ENCODE measurements around the gene NLK. TPM values are rescaled to one million over a fixed set of nuclear protein-coding genes. Genes with fewer than 3 reads are reported as not detected.

The NLK gene
- total and polyA plus RNA-seq, 7 donors: 9.3 to 17.1 (median 15.0) TPM

DNA sequence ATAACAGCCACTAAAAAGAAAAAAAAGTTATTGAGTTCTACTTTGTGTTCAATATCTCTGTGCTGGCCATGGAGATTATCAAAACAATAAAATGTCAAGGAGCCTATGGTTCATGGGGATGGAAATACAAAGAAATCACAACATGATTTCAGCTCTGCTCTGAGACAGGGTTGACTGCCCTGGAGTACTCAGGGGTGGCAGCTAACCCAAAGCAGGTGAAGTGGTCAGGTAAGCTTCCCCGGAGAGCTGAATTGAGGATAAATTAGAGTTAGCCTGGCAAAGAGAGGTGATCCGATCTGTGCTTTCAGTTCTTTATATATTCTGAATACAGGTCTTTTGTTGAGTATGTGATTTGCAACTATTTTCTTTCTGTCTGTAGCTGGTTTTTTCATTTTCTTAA lies 157.3 kb downstream of the NLK start:
- no peaks in the 10 kb centered on the region for H3K9me3 ChIP-seq
- TF ChIP-seq POLR2A (IDR thresholded peaks at IDR 0.05): no peak
- TF ChIP-seq POLR2AphosphoS5 (IDR thresholded peaks at IDR 0.05): no peak
- TF ChIP-seq EP300 (IDR thresholded peaks at IDR 0.05): no peak
- no peak for TF ChIP-seq CTCF (IDR thresholded peaks at IDR 0.05)
- intact Hi-C loops (cut with DNase I): no loop called here
- H3K4me1 ChIP-seq: no peaks in the 10 kb centered on the region
- DNase-seq: no peak
- peaks cover 0 to 26% (median 2%) of the 10 kb centered on the region in 4 donors for H3K36me3 ChIP-seq
- WGBS, 2 donors: 92 to 93% methylated on average over 2 of the region's 2 CpGs
- no peak overlapping the region for H3K4me3 ChIP-seq
- H3K27ac ChIP-seq: no peak overlapping the region
- no peaks in the 10 kb centered on the region for H3K27me3 ChIP-seq

GRCh38 chr17:28201315-28201714 lies 158.8 kb downstream of the NLK start:
- Histone ChIP-seq H3K4me1 (no peaks in the 10 kb centered on the region), H3K9me3 (no peaks in the 10 kb centered on the region), H3K4me3 (no peak overlapping the region), H3K36me3 (peaks cover 0 to 18% (median 1%) of the 10 kb centered on the region in 4 donors), H3K27ac (no peak overlapping the region), H3K27me3 (no peaks in the 10 kb centered on the region)
- 92% methylated on average over 3 of the region's 3 CpGs for WGBS, 2 donors
- no peak for TF ChIP-seq EP300 (IDR thresholded peaks at IDR 0.05)
- no peak for TF ChIP-seq POLR2A (IDR thresholded peaks at IDR 0.05)
- TF ChIP-seq POLR2AphosphoS5 (IDR thresholded peaks at IDR 0.05): no peak
- no peak for TF ChIP-seq CTCF (IDR thresholded peaks at IDR 0.05)
- intact Hi-C loops (cut with DNase I): no loop called here
- no peak for DNase-seq

DNA sequence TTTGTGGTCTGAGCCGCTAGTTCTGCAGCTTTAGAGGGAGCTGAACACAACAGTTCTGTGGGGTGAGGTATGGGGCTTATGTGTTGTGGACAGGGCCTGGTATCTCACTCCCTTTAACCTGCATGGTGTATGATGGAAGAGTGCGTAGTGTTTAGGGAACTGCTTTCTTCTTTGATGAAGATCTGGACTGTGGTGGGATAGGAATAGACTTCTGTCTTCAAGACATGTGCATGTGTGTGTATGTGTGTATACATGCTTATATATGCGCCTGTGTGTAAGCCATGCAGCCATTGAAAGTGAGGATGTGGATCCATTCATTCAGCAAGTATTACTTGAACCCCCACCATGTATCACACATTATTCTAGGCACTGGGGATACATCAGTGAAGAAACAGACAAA lies 161.8 kb downstream of the NLK start:
- WGBS, 2 donors: 94% methylated on average over 3 of the region's 3 CpGs
- no peak overlapping the region for H3K27ac ChIP-seq
- no peak for TF ChIP-seq POLR2A (IDR thresholded peaks at IDR 0.05)
- TF ChIP-seq EP300 (IDR thresholded peaks at IDR 0.05): no peak
- no peak for TF ChIP-seq POLR2AphosphoS5 (IDR thresholded peaks at IDR 0.05)
- TF ChIP-seq CTCF (IDR thresholded peaks at IDR 0.05): no peak
- no peaks in the 10 kb centered on the region for H3K4me1 ChIP-seq
- no peaks in the 10 kb centered on the region for H3K27me3 ChIP-seq
- no peak overlapping the region for H3K4me3 ChIP-seq
- no peaks in the 10 kb centered on the region for H3K9me3 ChIP-seq
- intact Hi-C loops (cut with DNase I): no loop called here
- H3K36me3 ChIP-seq: no peaks in the 10 kb centered on the region
- DNase-seq: no peak

DNA sequence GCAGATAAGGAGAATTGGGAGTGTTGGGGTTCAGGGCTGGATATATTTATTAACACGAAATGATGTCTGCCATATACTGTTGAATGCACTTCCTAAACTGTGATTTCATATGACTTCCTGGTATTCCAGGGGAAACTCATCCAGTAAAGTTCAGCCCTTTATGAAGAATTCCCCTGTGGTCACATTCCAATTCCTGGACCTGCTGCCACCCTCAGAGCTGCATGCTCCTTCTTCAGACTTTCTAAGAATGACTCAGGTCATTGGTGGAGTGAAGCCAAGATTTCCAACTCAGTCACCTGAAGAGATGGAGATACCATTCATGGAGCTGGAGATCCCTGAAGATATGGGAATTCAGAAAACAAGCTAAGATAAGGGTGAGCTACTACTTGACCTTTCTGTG lies 162.3 kb downstream of the NLK start:
- Histone ChIP-seq H3K4me3 (no peak overlapping the region), H3K27ac (no peak overlapping the region), H3K9me3 (no peaks in the 10 kb centered on the region), H3K27me3 (no peaks in the 10 kb centered on the region), H3K36me3 (no peaks in the 10 kb centered on the region), H3K4me1 (no peaks in the 10 kb centered on the region)
- intact Hi-C loops (cut with DNase I): no loop called here
- no peak for DNase-seq
- 90 to 91% methylated on average over 1 of the region's 1 CpG for WGBS, 2 donors
- TF ChIP-seq POLR2AphosphoS5 (IDR thresholded peaks at IDR 0.05) (no peak), EP300 (IDR thresholded peaks at IDR 0.05) (no peak), CTCF (IDR thresholded peaks at IDR 0.05) (no peak), POLR2A (IDR thresholded peaks at IDR 0.05) (no peak)

DNA sequence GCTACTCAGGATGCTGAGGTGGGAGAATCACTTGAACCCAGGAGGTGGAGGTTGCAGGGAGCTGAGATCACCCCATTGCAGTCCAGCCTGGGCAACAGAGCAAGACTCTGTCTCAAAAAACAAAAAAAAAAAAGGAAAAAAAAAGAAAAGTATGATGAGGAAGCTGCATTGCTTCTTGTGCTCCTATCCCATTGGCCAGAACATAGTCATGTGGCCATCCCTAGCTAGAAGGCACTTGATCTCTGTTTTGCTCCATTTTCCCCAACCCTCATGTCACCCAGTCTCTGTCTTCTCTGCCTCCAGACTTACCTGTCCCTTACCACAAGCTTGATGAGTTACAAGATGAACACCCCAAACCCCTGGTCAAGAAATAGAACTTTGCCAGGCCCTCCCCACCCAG lies 163.8 kb downstream of the NLK start:
- Histone ChIP-seq H3K4me3 (no peak overlapping the region), H3K27ac (no peak overlapping the region), H3K9me3 (peaks cover 0 to 5% (median under 1%) of the 10 kb centered on the region in 4 donors), H3K36me3 (no peaks in the 10 kb centered on the region), H3K27me3 (no peaks in the 10 kb centered on the region), H3K4me1 (no peaks in the 10 kb centered on the region)
- intact Hi-C loops (cut with DNase I): no loop called here
- TF ChIP-seq POLR2AphosphoS5 (IDR thresholded peaks at IDR 0.05) (no peak), CTCF (IDR thresholded peaks at IDR 0.05) (no peak), POLR2A (IDR thresholded peaks at IDR 0.05) (no peak), EP300 (IDR thresholded peaks at IDR 0.05) (no peak)
- no peak for DNase-seq

Data from sigmoid colon (tissue), 7 donors.